DMS 273 treated with DMSO at 0.1 percent for 48 hours (cell line): ENCODE measurements around the gene MAPK1.
"Not testable (repeated sequence)": the region's sequence is repeated elsewhere in the genome, so short reads cannot be mapped to it uniquely, and the experiment has no call there.

Experiments used
- DNase-seq: peaks from one replicate; lab custom pipeline; 2025; lab: John Stamatoyannopoulos, UW

MAPK1 gene

GRCh38 chr22:21867528-21868266 is at the start of gene MAPK1:
Gene MAPK1 (minus strand): TSS chr22:21867645. CDS start chr22:21867440, 205 bp downstream.
- DNase-seq: peak; percentile 76

- DNase-seq: no peak
Measured at GRCh38 chr22:21916309-21916918, 49.0 kb upstream of the MAPK1 start.

- no peak for DNase-seq
Measured at GRCh38 chr22:21915624-21916308, 48.3 kb upstream of the MAPK1 start.

GRCh38 chr22:21914033-21914642 is 46.7 kb upstream of the MAPK1 start:
- not testable (repeated sequence) for DNase-seq

- not testable (repeated sequence) for DNase-seq
Measured at GRCh38 chr22:21910367-21910766, 42.9 kb upstream of the MAPK1 start.

- DNase-seq: no peak
Measured at GRCh38 chr22:21909871-21910270, 42.4 kb upstream of the MAPK1 start.

GRCh38 chr22:21907638-21908522 is 40.4 kb upstream of the MAPK1 start:
- no peak for DNase-seq

- not testable (repeated sequence) for DNase-seq
Measured at GRCh38 chr22:21905234-21905633, 37.8 kb upstream of the MAPK1 start.

GRCh38 chr22:21904250-21904789 is 36.9 kb upstream of the MAPK1 start:
- no peak for DNase-seq

GRCh38 chr22:21903283-21903682 is 35.8 kb upstream of the MAPK1 start:
- no peak for DNase-seq

- no peak for DNase-seq
Measured at GRCh38 chr22:21902296-21903087, 35.0 kb upstream of the MAPK1 start.

GRCh38 chr22:21898354-21898896 is 31.0 kb upstream of the MAPK1 start:
- no peak for DNase-seq

- no peak for DNase-seq
Measured at GRCh38 chr22:21896951-21897513, 29.6 kb upstream of the MAPK1 start.

- not testable (repeated sequence) for DNase-seq
Measured at GRCh38 chr22:21896275-21896674, 28.8 kb upstream of the MAPK1 start.

GRCh38 chr22:21894799-21895198 is 27.4 kb upstream of the MAPK1 start:
- DNase-seq: no peak

GRCh38 chr22:21889251-21889990 is 22.0 kb upstream of the MAPK1 start:
- no peak for DNase-seq

- no peak for DNase-seq
Measured at GRCh38 chr22:21887841-21888240, 20.4 kb upstream of the MAPK1 start.

GRCh38 chr22:21883930-21884329 is 16.5 kb upstream of the MAPK1 start:
- DNase-seq: not testable (repeated sequence)

GRCh38 chr22:21882754-21883333 is 15.4 kb upstream of the MAPK1 start:
- not testable (repeated sequence) for DNase-seq
